GM12878 (cell line): ENCODE data around the gene DNAI2. TPM values are rescaled to one million over a fixed set of nuclear protein-coding genes. Genes with fewer than 3 reads are reported as not detected.

Experiments
- ATAC-seq: fragments of 200-7000 bp; cut with Tn5 transposase; 3 replicates; pipeline ENCODE4 v1.9.1; 2020; ENCODE audit warnings: mild to moderate bottlenecking, moderate library complexity
- BruUV-seq: library from RNA; stranded (reverse); fragments of 400-500 nt; replicated peaks from 2 replicates; lab custom pipeline; 2021; lab: Mats Ljungman, UMichigan
- CTCF ChIA-PET: fragments of 300-600 bp; sonication (Branson Sonifier 250); formaldehyde crosslinking; extraction: SDS; loops from one replicate; lab custom pipeline; 2021; ENCODE audit warnings: inconsistent platforms; lab: Yijun Ruan, JAX
- POLR2A ChIA-PET: fragments of 350-600 bp; formaldehyde crosslinking; extraction: SDS; loops from one replicate; lab custom pipeline; 2021; ENCODE audit warnings: inconsistent platforms; lab: Charles Lee
- RAD21 ChIA-PET: fragments of 300-600 bp; sonication (Branson Sonifier 250); formaldehyde crosslinking; loops from one replicate; lab custom pipeline; 2023; ENCODE audit warnings: antibody characterized with exemption; ENCODE audit not compliant: unreplicated experiment; lab: Charles Lee
- SMC1A ChIA-PET: fragments of 300-600 bp; sonication (Branson Sonifier 250); formaldehyde crosslinking; loops from one replicate; lab custom pipeline; 2023; ENCODE audit not compliant: unreplicated experiment, uncharacterized antibody; lab: Charles Lee
- DNase-seq: peaks from one replicate; pipeline ENCODE4 v3.0.0-alpha.2; 2011; ENCODE audit warnings: low read depth, low spot score
- FAIRE-seq: peaks from 3 replicates; lab custom pipeline; 2011; peaks lifted over from hg19 to GRCh38; lab: Jason Lieb, UNC
- H2AFZ ChIP-seq: 2 replicates; pipeline ENCODE4 v1.6.0; 2011; ENCODE audit warnings: low read depth, low read length, control low read depth; ENCODE audit not compliant: control insufficient read depth
- H3K27ac ChIP-seq: 2 replicates; pipeline ENCODE4 v1.5.1; 2011; ENCODE audit warnings: control low read depth; ENCODE audit not compliant: control insufficient read depth, insufficient read depth
- H3K27me3 ChIP-seq, 2 experiments: replicated peaks in 1 of 2; 2 replicates each; pipeline versions ENCODE4 v1.6.0 to v1.6.1; 2011; ENCODE audit warnings: low read length in 1 of 2; ENCODE audit not compliant: control insufficient read depth in 2 of 2, insufficient read depth in 2 of 2
- H3K36me3 ChIP-seq, 2 experiments: 2 replicates each; pipeline ENCODE4 v1.5.1; 2011; ENCODE audit warnings: low read length in 1 of 2; ENCODE audit not compliant: control insufficient read depth in 2 of 2, insufficient read depth in 2 of 2
- H3K4me1 ChIP-seq: 2 replicates; pipeline ENCODE4 v1.6.1; 2011; ENCODE audit warnings: mild to moderate bottlenecking, low read length, moderate library complexity, mixed read lengths; ENCODE audit not compliant: control insufficient read depth, insufficient read depth
- H3K4me2 ChIP-seq: 2 replicates; pipeline ENCODE4 v1.6.0; 2011; ENCODE audit warnings: control low read depth; ENCODE audit not compliant: control insufficient read depth, insufficient read depth
- H3K4me3 ChIP-seq: fragments of 200-600 bp; sonication (generic); 2 replicates; pipeline ENCODE4 v1.5.1; 2016
- H3K79me2 ChIP-seq: 2 replicates; pipeline ENCODE4 v1.6.0; 2011; ENCODE audit warnings: low read length; ENCODE audit not compliant: control insufficient read depth, insufficient read depth
- H3K9ac ChIP-seq: 2 replicates; pipeline ENCODE4 v1.8.0; 2011; ENCODE audit warnings: low read length, control low read depth, mixed read lengths; ENCODE audit not compliant: control insufficient read depth, insufficient read depth
- H3K9me3 ChIP-seq: replicated peaks from 3 replicates; pipeline ENCODE4 v1.5.1; 2011; ENCODE audit warnings: mild to moderate bottlenecking, low read length; ENCODE audit not compliant: control insufficient read depth, insufficient read depth
- H4K20me1 ChIP-seq: 2 replicates; pipeline ENCODE4 v1.6.0; 2011; ENCODE audit not compliant: control insufficient read depth, insufficient read depth
- BACH1 ChIP-seq: fragments of 450-650 bp; IDR thresholded peaks from 2 replicates; pipeline ENCODE4 v1.6.1; 2017; ENCODE audit warnings: mild to moderate bottlenecking, borderline replicate concordance
- CHD2 ChIP-seq: IDR thresholded peaks from 2 replicates; pipeline ENCODE4 v1.6.1; 2011; ENCODE audit warnings: low read depth, low read length, improper control_type of control experiment, borderline replicate concordance
- E2F4 ChIP-seq: IDR thresholded peaks from 2 replicates; pipeline ENCODE4 v1.6.1; 2012; ENCODE audit warnings: low read depth, low read length, improper control_type of control experiment
- MYC ChIP-seq: IDR thresholded peaks from 2 replicates; pipeline ENCODE4 v1.6.1; 2011; ENCODE audit warnings: mild to moderate bottlenecking, low read length, moderate library complexity, inconsistent platforms; ENCODE audit not compliant: insufficient read depth, insufficient replicate concordance, insufficient read length, severe bottlenecking
- POU2F2 ChIP-seq: IDR thresholded peaks from 3 replicates; pipeline ENCODE4 v1.6.1; 2011; ENCODE audit warnings: low read depth, mild to moderate bottlenecking, low read length, borderline replicate concordance
- RB1 ChIP-seq: fragments of 450-650 bp; formaldehyde crosslinking; IDR thresholded peaks from 2 replicates; pipeline ENCODE4 v1.6.1; 2017; ENCODE audit warnings: mild to moderate bottlenecking, borderline replicate concordance
- TCF12 ChIP-seq: IDR thresholded peaks from 2 replicates; pipeline ENCODE4 v1.6.1; 2011; ENCODE audit warnings: low read depth, mild to moderate bottlenecking, low read length
- YBX1 ChIP-seq: fragments of 450-650 bp; IDR thresholded peaks from 2 replicates; pipeline ENCODE4 v1.6.1; 2016; ENCODE audit warnings: antibody characterized with exemption
- ZSCAN29 ChIP-seq: fragments of 450-650 bp; IDR thresholded peaks from 2 replicates; pipeline ENCODE4 v1.6.1; 2017; ENCODE audit warnings: mild to moderate bottlenecking, moderate library complexity
- WGBS: methylation state at CpG from one replicate; pipeline ENCODE4 v1.1.6; 2016; ENCODE audit warnings: low lambda C conversion rate; ENCODE audit not compliant: insufficient replicate concordance, insufficient coverage; ENCODE audit errors: missing lambda C conversion rate; 5-methylcytosine and 5-hydroxymethylcytosine counted together
- in situ Hi-C: fragments of 300-500 bp; cut with MboI; formaldehyde crosslinking; loops from 9 replicates; pipeline ENCODE4 v1.14.3; 2018; ENCODE audit warnings: mixed read lengths
- intact Hi-C: fragments of 100-400 bp; cut with micrococcal nuclease; formaldehyde crosslinking; loops from one replicate; pipeline ENCODE4 v1.14.2; 2022; ENCODE audit not compliant: unreplicated experiment
- polyA plus RNA-seq, 11 experiments: library from polyadenylated mRNA; depleted of rRNA in 4 of 11; unstranded in 6 of 11; stranded (reverse) in 5 of 11; fragments of >200 nt; fragmentation: Nextera tagmentation in 4 of 11; fragmentation: Illumina TruSeq in 1 of 11; extraction: Ambion mirVana in 4 of 11; extraction: Trizol in 1 of 11; gene quantifications; 1 replicate in 1 of 11; 2 replicates in 10 of 11; pipeline versions ENCODE4 v1.2.1 to v1.2.3, GENCODE V29; 2011 to 2016; ENCODE audit warnings: inconsistent platforms in 2 of 11, missing spikeins in 2 of 11, low read depth in 1 of 11
- total RNA-seq, 4 experiments: library from RNA; depleted of rRNA in 3 of 4; stranded (reverse); fragments of >200 nt in 3 of 4; fragmentation: Illumina TruSeq in 1 of 4; extraction: Trizol in 1 of 4; gene quantifications; 2 replicates each; pipeline versions ENCODE4 v1.2.1 to v1.2.3, GENCODE V29; 2013 to 2021

Gene DNAI2
- total and polyA plus RNA-seq, 10 of the 15 experiments (the other 5 are each of a cell fraction or from before 2014, with no cell fraction given): 0.04 to 1.8 (median 0.13) TPM

GRCh38 chr17:74332017-74332650 is 58.1 kb downstream of the DNAI2 start (continued):
- TF ChIP-seq MYC: no peak
- no peak for TF ChIP-seq BACH1
- TF ChIP-seq POU2F2: no peak
- TF ChIP-seq, all 136 proteins: peak for 0

GRCh38 chr17:74332763-74333283 is 58.8 kb downstream of the DNAI2 start:
- WGBS: 23% methylated on average over 11 of the region's 11 CpGs
- ChIA-PET SMC1A (interaction anchor here (1.0 kb wide), 1 partner anchor 24 kb away, joined by 3 read pairs; no protein-coding TSS in a partner anchor), RAD21 (no interaction called here), CTCF (no interaction called here), POLR2A (no interaction called here)
- Histone ChIP-seq H3K9me3 (no peaks in the 10 kb centered on the region), H3K27me3 (no peaks in the 10 kb centered on the region), H3K4me3 (no peak overlapping the region), H4K20me1 (no peaks in the 10 kb centered on the region), H3K36me3 (no peaks in the 10 kb centered on the region), H2AFZ (no peak overlapping the region), H3K4me1 (peaks cover 3% of the 10 kb centered on the region; the same call in 1 of the 2 replicates), H3K79me2 (no peaks in the 10 kb centered on the region), H3K27ac (no peak overlapping the region), H3K9ac (no peak overlapping the region), H3K4me2 (no peak overlapping the region)
- ATAC-seq (peak; percentile 20; the same call in 1 of the 3 replicates), DNase-seq (no peak), FAIRE-seq (no peak)
- in situ Hi-C loops (no loop called here), intact Hi-C loops (no loop called here)
- no TSS peak for BruUV-seq
- TF ChIP-seq RB1: no peak
- no peak for TF ChIP-seq ZSCAN29
- no peak for TF ChIP-seq YBX1
- TF ChIP-seq CHD2: no peak
- TF ChIP-seq TCF12: peak; percentile 71; the same call in 1 of the 2 replicates
- no peak for TF ChIP-seq E2F4
